8988T (cell line): ENCODE measurements around the gene PFKFB2.

Source experiments
- DNase-seq: peaks from one replicate; pipeline ENCODE4 v3.0.0; 2011

Gene PFKFB2

GRCh38 chr1:207069858-207070506 lies 16.9 kb downstream of the PFKFB2 start:
- no peak for DNase-seq

GRCh38 chr1:207070811-207071210 lies 17.7 kb downstream of the PFKFB2 start:
- no peak for DNase-seq

GRCh38 chr1:207071426-207071825 lies 18.4 kb downstream of the PFKFB2 start:
- DNase-seq: no peak

- DNase-seq: no peak
These were observed 19.2 kb downstream of the PFKFB2 start for GRCh38 chr1:207072233-207072632.

DNA sequence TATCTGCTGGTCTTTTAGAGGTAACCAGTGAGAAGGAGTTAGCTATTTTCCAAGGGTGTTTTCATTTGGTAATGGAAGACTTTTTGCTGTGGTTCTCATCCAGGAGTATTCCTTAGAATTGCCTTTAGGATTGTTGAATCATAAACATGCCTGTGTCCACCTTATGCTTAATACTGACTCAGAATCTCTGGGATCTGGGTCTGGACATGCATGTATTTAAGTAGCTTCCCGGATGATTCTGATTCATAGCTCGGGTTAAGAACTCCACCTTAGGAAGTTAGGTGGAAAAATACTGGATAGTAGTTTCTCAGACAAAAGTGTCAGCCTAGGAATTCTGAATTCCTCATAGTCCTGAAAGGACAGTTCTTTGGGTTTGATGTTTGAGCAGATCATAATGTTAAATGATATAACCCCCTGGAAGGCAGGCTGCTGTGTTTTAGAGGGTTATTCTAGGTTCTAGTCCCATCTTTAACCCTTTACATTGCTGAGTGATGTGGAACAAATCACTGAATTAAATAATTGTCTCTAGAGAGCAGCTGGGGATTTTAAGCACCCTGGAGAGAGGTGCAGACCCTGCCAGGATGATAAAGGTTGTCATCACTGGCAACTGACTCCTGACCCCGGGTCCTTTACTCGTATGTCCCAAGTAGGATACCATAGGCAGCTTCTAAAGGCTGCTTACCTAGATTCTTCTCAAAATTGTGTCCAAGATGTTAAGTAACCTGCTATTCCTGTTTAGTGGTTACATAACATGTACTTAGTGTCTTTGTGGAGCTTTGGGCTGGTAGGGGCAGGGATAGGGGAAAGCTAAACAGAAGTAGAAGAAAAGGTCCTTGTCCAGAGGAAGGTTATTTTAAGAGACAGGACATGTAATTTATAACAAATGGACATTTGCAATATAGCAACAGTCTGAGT lies 21.1 kb downstream of the PFKFB2 start:
- no peak for DNase-seq

- no peak for DNase-seq
These were observed 23.3 kb downstream of the PFKFB2 start for GRCh38 chr1:207076181-207076955.

DNA sequence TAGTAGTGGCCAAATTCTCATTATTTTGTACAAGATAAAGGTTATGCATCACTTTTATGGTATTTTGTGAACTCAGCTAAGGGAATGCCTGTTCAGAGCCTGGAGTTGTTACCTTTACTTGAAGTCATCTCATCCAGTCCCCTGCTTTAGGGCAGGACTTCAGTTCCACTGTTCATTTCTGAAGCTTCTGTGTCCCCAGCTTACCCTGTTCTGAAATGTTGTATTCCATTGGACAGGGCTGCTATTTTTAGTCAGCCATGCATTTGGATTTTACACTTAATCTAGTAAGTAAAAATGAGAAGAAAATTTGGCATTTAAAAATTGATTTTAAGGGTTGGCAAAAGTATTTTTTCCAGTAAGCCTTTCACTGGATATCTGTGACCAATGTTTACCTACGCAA lies 23.9 kb downstream of the PFKFB2 start:
- DNase-seq: no peak

- DNase-seq: no peak
These were observed 24.6 kb downstream of the PFKFB2 start for GRCh38 chr1:207077470-207078377.

DNA sequence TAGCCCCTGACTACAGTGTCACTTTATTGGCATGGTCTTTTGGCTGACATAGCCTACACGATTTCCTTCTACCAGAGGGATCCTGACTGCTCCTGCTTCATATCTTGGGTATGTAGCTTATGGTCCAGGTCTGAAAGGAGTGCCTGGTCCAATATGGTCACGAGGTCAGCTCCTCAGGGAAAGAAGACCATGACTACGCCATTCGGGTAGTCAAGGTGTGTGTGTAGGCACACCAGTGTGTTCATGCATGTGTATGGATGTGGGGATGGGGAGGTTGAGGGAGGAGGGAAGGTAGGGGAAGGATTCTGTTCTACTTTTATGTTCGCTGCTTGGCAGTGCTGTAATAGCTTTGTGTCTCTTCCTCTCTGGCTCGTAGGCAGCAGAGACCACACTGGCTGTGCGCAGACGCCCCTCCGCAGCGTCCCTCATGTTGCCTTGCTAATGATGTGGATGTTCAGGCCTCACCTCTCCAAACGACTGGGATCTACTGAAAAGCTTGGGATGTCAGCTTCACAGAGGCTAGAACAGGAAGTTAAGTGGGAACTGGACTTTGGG lies 25.6 kb downstream of the PFKFB2 start:
- DNase-seq: no peak

DNA sequence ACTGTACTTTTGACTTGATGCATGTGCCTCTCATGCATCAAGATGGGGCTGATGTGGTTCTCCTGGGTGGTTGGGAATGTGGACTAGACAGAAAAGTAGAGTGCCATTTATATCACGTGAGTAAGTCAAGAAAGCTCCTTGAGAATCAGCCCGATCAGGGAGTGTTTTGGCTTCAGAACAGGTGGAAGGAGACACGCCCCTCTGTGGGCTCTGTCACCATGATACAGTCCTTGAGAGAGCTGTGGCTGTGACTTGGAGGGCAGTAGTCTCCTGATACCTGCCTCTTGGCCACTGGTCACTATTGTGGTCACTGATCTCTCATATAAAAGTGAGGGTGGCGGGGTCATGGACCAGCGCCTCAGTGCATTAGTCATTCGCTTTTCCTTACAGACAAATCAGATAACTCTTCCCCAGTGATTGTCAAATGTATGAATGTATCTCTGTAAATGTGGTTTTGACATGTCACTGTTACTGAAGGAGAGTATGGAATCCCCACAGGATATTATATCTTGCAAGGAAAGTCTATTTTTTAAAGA lies 26.7 kb downstream of the PFKFB2 start:
- DNase-seq: no peak

- DNase-seq: no peak
These were observed 28.0 kb downstream of the PFKFB2 start for GRCh38 chr1:207081088-207081487.

DNA sequence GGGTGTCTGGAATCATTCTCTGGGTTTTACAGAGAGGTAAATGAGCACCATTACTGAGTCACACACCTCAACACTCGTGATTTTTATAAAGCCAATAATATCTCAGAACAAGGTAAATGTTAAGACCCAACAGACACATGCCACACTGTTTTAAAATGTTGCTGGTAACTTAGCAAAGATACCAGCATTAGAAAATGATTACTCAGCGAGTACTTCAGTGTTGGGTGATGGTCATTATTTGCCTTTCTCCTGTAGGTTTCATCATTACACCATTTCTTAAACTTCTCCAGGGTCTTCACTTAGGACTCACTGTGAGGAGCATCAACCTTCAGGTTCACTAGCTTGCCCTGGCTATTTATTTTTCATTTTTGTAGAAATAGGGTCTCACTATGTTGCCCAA lies 28.7 kb downstream of the PFKFB2 start:
- no peak for DNase-seq

DNA sequence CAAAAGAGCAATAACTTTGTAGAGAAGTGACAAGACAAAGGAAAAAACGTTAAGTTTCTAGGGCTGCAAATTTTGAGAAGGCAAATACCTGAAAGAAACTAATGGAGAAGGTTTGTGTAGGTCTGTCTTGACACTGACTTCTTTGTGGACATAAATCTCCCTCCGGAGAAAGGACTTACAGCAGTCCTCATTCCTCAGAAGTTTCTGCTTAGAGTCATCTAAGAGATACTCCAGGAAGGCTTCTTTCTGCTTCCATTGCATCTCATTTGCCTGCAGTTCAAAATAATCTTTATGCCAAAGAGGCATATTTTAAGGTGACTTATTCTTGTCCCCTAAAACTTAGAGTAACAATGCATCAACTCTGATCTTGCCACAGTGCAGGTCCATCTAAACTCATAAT lies 31.2 kb downstream of the PFKFB2 start:
- no peak for DNase-seq

- peak; percentile 18 for DNase-seq
These were observed 31.7 kb downstream of the PFKFB2 start for GRCh38 chr1:207084701-207085180.

DNA sequence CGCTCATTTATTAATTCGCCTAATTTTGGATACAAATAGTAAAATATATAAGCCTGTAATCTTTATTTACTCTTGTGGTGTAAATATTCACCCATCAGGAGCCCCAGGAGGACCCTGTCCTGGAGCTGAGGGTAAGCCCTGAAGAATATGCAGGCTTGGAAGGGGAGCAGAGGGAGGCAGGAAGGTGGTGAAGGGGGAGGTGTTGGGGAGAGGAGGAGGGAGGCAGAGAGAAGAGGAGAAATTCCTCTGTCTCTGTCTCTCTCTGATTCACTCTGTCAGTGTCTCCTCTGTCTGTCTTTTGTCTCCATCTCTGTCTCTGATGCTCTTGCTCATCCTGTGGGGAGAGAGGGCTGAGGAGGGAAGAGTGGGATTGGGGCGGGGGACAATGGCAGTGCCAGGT lies 32.8 kb downstream of the PFKFB2 start:
- no peak for DNase-seq

DNA sequence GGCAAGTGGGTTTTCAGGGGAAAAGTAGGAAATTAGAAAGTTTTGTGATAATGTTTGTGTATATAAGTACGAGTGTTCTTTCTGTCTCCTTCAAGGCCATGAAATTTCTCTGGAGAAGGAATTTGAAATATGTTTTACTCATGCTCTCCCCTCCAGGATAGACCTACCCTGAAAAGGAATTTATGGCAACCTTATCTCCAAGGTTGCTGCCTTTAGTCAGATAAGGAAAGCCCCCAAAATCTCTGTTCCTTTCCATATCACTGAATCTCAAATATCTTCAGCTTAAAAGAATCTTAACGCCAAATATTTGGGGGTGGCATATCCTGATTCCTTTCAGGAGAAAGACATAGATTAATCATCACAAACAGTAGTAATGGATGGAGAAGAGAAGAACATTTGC lies 35.1 kb downstream of the PFKFB2 start:
- no peak for DNase-seq

DNA sequence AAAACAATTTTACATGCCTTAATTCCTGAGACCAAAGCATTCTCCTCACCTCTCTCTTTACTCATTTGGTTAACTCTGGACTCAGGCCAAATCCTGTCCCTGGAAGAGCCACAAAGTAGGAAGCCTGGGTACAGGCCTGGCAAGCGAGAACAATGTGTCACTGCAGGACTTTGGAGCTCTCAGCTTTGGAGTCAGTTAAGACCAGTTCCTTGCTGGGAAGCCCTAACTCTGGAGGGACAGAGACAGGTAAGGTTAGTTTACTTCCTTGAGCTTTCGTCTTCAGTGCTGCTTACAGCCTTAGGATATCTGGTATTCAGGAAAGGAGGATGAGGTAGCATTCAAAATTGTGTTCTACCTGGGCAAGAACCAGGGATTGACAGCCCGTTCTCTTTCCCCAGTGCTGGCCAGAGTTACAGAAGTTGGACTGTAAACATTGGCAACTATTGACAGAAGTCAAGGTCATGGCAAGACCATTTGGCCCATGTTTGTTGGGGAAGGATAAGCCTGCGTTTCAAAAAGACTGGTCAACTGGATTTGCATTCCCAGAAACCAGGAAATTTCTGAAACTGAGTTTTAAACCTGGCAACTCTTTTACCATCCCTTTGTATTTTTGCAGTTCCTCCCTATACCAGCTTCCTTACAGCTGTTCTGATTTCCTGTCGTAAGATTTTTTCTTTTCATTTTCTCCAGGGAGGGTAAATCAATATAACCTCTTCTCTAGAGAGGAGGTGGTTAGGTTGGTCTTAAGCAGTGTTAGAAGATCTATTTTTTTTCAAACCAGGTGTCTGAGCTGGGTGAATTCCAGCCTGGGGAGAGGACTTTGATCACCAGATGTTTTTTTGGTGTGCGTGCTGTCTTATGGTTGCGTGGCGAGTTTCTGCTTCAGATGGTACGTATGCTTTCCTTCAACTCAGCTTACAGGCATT lies 35.9 kb downstream of the PFKFB2 start, which contains the start of gene C4BPB:
C4BPB (plus strand) TSS at position 160 of the 926 bp plus-strand sequence; CDS start at position 832, 672 bp downstream.
- no peak for DNase-seq

- DNase-seq: no peak
These were observed 36.7 kb downstream of the PFKFB2 start for GRCh38 chr1:207089627-207090355.

DNA sequence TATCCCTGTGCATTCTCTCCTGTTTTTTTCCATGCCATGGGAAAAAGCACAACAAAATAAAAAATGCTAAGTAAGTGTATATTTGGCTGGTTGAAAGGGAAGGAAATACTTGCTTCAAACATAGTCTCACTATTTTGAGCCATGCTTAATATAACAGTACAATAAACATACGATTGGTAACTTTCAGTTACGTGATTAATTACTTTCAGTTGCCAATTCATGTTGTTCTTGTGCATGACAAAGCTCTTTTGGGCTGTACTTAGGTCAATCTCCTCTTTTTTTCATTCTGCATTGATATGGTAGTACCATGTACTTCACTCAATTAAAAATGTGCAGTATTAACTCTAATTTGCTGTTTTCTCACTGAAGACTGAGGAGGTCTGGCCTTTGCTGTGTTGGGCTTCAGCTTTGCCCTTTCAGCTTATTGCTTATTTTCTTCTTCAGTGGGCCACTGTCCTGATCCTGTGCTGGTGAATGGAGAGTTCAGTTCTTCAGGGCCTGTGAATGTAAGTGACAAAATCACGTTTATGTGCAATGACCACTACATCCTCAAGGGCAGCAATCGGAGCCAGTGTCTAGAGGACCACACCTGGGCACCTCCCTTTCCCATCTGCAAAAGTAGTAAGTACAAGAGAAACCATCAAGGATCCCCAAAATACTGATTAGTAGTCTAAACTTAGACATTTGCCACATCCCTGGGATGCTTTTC lies 38.3 kb downstream of the PFKFB2 start:
- DNase-seq: no peak
